DOHH2 (cell line): ENCODE data around the gene PAN2.

Source experiments
- EZH2phosphoT487 ChIP-seq: fragments of 200-600 bp; sonication (generic); IDR thresholded peaks from 2 replicates; pipeline ENCODE4 v1.6.1; 2017; ENCODE audit warnings: borderline replicate concordance, mild to moderate bottlenecking, antibody characterized with exemption, low read length, moderate library complexity, mixed read lengths
- TF ChIP-seq, protein P1 (sequence below): fragments of 200-600 bp; sonication (generic); IDR thresholded peaks from one replicate; pipeline ENCODE4 v1.5.1; 2014; ENCODE audit warnings: antibody characterized with exemption, mild to moderate bottlenecking, low read depth, low read length; ENCODE audit not compliant: poor library complexity, severe bottlenecking

- TF ChIP-seq, protein P1, sequence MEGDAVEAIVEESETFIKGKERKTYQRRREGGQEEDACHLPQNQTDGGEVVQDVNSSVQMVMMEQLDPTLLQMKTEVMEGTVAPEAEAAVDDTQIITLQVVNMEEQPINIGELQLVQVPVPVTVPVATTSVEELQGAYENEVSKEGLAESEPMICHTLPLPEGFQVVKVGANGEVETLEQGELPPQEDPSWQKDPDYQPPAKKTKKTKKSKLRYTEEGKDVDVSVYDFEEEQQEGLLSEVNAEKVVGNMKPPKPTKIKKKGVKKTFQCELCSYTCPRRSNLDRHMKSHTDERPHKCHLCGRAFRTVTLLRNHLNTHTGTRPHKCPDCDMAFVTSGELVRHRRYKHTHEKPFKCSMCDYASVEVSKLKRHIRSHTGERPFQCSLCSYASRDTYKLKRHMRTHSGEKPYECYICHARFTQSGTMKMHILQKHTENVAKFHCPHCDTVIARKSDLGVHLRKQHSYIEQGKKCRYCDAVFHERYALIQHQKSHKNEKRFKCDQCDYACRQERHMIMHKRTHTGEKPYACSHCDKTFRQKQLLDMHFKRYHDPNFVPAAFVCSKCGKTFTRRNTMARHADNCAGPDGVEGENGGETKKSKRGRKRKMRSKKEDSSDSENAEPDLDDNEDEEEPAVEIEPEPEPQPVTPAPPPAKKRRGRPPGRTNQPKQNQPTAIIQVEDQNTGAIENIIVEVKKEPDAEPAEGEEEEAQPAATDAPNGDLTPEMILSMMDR = no peak
- no peak for TF ChIP-seq EZH2phosphoT487
Observed at GRCh38 chr12:56358836-56359532, 25.2 kb upstream of the PAN2 start.
